Fibroblast of mammary gland (primary cell): ENCODE results near the gene PTRH2.

Source experiments
- DNase-seq: peaks from one replicate; pipeline ENCODE4 v3.0.0-alpha.2; 2010; ENCODE audit warnings: low read depth
- H3K4me3 ChIP-seq: 2 replicates; pipeline ENCODE4 v1.5.1; 2011; ENCODE audit warnings: low read depth, mild to moderate bottlenecking, low read length, moderate library complexity; ENCODE audit not compliant: control insufficient read depth
- CTCF ChIP-seq: conservative IDR thresholded peaks from 2 replicates; pipeline ENCODE4 v1.5.1; 2011; ENCODE audit warnings: low read depth, low read length, inconsistent platforms; ENCODE audit not compliant: control insufficient read depth, insufficient read depth

The PTRH2 gene

GRCh38 chr17:59702304-59702703 lies 4.9 kb downstream of the PTRH2 start:
- DNase-seq, result no peak
- no peak overlapping the region for H3K4me3 ChIP-seq
- no peak for TF ChIP-seq CTCF

GRCh38 chr17:59699786-59700185 lies 7.4 kb downstream of the PTRH2 start:
- TF ChIP-seq CTCF, result no peak
- no peak overlapping the region for H3K4me3 ChIP-seq

GRCh38 chr17:59699218-59699617 lies 8.0 kb downstream of the PTRH2 start:
- no peak overlapping the region for H3K4me3 ChIP-seq
- DNase-seq, result no peak
- no peak for TF ChIP-seq CTCF

More at GRCh38 chr17:59699786-59700185, 7.4 kb downstream of the PTRH2 start:
- DNase-seq, result no peak

GRCh38 chr17:59698143-59698542 lies 9.1 kb downstream of the PTRH2 start:
- no peak for TF ChIP-seq CTCF
- no peak for DNase-seq
- H3K4me3 ChIP-seq, result no peak overlapping the region

GRCh38 chr17:59696682-59697277 lies 10.4 kb downstream of the PTRH2 start:
- DNase-seq, result no peak
- no peak for TF ChIP-seq CTCF
- H3K4me3 ChIP-seq, result no peak overlapping the region

DNA sequence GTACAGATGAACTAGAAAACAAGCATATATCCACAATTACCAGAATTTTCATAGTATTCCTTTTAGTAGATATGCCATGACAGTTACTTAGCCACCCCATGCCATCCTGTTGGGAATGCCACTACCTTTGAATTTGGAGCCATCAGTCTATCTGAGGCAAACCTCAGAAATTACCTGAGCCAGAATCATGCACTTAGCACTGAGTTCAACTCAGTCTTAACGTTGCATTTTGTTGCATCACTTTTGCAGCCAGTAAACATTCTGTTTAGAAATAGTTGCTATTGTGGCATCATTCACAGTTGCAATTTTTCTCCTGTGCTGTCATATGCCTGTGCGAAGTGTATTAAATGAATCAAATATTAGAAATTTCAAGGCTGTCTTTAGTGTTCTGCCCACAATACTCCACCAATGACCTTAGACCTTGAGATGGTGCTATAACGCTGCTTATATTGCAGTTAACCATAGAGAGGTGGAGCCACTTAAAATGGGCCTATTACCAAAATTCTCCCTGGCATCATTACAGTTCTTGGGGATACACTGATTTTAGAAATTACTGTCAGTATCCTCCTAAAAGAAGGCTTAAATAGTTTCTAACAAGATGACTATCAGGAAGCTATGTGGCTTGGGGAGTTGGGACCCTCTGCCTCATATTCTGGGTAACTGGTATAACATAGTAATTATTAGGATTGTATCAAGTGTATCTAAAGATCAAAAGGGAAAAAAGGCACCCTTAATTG lies 11.1 kb downstream of the PTRH2 start:
- no peak for TF ChIP-seq CTCF
- peak; percentile 22 for DNase-seq
- no peak overlapping the region for H3K4me3 ChIP-seq

GRCh38 chr17:59694344-59694743 lies 12.9 kb downstream of the PTRH2 start:
- no peak for DNase-seq
- H3K4me3 ChIP-seq, result no peak overlapping the region
- TF ChIP-seq CTCF, result no peak
